Activated T-helper 2 cell treated with anti-CD3 and anti-CD28 coated beads, Interferon-gamma antibody, Interleukin-2, Interleukin-4, amounts not matched to agents 10 μg/mL and 5 μg/mL and 100 μg/mL, durations not matched to agents 14 hours and 24 hours and 36 hours (primary cell): ENCODE results near the gene UBL4A. TPM values are rescaled to one million over a fixed set of nuclear protein-coding genes. Genes with fewer than 3 reads are reported as not detected.

Experiments used
- DNase-seq: peaks from one replicate; pipeline ENCODE4 v3.0.0; 2021; ENCODE audit warnings: low spot score
- H3K27ac Mint-ChIP-seq: one replicate; pipeline ENCODE4 v1.8.0; 2021; ENCODE audit warnings: mixed read lengths
- H3K27me3 Mint-ChIP-seq: one replicate; pipeline ENCODE4 v1.8.0; 2021; ENCODE audit warnings: low read depth, mixed read lengths
- H3K36me3 Mint-ChIP-seq: one replicate; pipeline ENCODE4 v1.8.0; 2021; ENCODE audit warnings: low read depth, mixed read lengths
- H3K4me1 Mint-ChIP-seq: one replicate; pipeline ENCODE4 v1.8.0; 2021; ENCODE audit warnings: low read depth, mixed read lengths
- H3K4me3 Mint-ChIP-seq: one replicate; pipeline ENCODE4 v1.8.0; 2021; ENCODE audit warnings: low read depth, mild to moderate bottlenecking, moderate library complexity, mixed read lengths
- H3K9me3 Mint-ChIP-seq: one replicate; pipeline ENCODE4 v1.8.0; 2021; ENCODE audit warnings: mixed read lengths
- intact Hi-C: fragments of 100-400 bp; cut with micrococcal nuclease; formaldehyde crosslinking; loops from one replicate; pipeline ENCODE4 v1.15.1; 2023
- total RNA-seq: library from RNA; stranded (reverse); gene quantifications from 2 replicates; pipeline ENCODE4 v1.2.3, GENCODE V29; 2022

UBL4A gene
- total RNA-seq, 1 donor from 2014 or later = 55.5 TPM

DNA sequence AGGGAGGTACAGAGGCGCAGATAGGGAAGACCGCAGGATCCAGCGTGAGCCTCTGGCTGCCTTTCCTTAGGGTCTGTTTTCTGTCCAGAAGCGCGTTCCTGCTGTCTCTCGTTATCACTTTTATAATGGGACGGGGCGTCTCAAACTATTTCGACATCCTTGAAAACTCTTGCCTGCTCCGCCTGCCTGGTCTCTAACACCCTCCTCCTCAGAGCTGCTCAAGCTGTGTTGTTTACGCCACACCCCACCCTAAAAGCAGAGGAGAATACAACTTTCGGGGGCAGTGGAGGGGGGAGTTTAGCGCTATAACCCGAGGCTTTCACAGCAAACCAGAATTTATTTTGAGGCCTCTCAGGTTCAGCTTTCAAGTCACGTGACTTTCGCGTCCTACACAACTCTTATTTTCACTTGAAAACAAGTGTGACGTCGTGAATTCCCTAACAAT lies 30.3 kb upstream of the UBL4A start:
- Mint-ChIP-seq H3K9me3 (no peaks in the 10 kb centered on the region), H3K27ac (peak overlapping the region; percentile 86), H3K4me1 (peaks cover 13% of the 10 kb centered on the region), H3K4me3 (peak overlapping the region; percentile 85), H3K36me3 (peaks cover 6% of the 10 kb centered on the region), H3K27me3 (no peaks in the 10 kb centered on the region)
- intact Hi-C loops = loop anchor here (5.0 kb wide), 1 partner anchor 39 kb away; the partner anchor contains the start of gene LAGE3
- DNase-seq = no peak

DNA sequence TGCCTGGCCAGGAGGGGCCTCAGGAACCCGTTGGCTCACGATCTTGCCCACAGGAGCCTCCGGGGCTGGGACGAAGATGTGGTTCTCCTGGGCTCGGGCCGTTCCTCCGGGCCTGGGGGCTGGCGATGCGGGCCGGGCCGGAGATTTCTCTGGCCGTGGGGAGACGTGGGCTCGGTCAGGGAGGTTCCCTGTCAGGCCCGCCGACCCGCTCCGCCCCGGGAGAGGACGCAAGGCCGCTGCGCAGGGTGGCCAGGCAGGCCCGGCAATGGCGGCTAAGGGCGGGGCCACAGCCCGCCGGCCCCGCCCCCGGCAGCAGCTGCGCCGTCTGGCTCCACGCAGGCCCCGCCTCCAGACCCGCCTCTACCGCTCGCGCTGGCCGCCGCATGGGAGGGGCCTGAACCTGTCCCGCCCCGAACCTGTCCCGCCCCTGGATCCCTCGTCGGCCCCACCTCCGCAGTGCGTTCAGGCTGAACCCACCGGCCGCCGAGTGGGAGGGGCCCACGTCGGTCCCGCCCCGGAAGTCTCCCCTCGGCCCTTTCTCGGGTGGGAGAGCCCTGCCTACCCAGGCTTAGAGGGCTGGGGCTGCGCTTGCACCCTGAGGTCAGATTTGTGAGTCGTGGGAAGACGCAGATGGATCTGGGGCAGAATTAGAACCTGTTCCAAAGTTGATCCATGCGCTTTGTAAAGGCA lies 29.7 kb upstream of the UBL4A start, which contains the start of gene FAM3A:
Gene FAM3A (minus strand): TSS at position 267 of the 690 bp plus-strand sequence. CDS start 460 bp downstream, outside the sequence.
- peak within 1 kb of the TSS; percentile 86 for H3K27ac Mint-ChIP-seq
- intact Hi-C loops = loop anchor here (1.0 to 5.0 kb wide), 2 partner anchors 25 to 39 kb away; partner anchors contain the start of gene LAGE3
- H3K4me1 Mint-ChIP-seq = peaks cover 14% of the 10 kb centered on the region
- H3K27me3 Mint-ChIP-seq = no peaks in the 10 kb centered on the region
- DNase-seq = peak; percentile 84
- H3K9me3 Mint-ChIP-seq = no peaks in the 10 kb centered on the region
- peak within 1 kb of the TSS; percentile 85 for H3K4me3 Mint-ChIP-seq
- H3K36me3 Mint-ChIP-seq = peaks cover 8% of the 10 kb centered on the region

DNA sequence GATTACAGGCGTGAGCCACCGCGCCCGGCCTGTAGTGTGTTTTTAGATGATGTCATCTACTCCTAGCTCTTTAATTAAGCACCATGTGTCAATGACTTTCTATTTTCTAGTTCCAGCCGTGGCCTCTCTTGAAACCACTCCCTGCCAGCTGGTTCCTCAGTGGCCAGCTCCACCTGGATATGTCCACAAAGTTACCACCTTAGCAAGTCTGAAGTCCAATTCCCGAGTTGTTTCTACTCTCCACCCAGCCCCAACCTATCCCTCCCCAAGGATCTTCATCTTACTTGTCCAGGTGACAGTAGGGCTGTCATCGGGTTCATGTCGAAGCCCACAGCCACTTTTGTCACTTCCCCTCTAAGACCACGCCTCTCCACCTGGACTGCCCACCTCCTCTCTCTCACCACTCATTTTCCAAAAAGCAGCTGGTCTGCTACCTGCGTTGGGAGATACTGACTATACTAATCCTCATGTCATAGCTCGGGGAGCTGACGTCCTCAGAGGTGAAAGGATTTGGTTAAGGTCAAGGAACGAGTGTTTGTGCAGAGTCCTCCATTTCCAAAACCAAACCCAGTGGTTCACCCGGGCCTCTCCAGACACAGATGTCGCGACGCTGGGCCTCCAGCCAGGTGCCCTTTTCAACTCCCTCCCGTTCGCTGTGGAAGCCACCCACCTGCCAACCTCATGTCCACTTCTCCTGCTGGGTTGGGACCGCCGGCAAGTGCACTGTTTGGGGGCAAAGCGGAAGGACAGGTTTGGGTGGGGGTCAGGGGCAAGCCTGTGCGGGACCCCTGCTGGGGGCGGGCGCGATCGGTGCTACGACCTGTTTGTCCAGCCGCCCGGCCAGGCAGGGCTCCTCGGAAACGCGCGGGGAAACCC lies 28.9 kb upstream of the UBL4A start:
- no peaks in the 10 kb centered on the region for H3K9me3 Mint-ChIP-seq
- peak overlapping the region; percentile 84 for H3K4me3 Mint-ChIP-seq
- no peaks in the 10 kb centered on the region for H3K27me3 Mint-ChIP-seq
- intact Hi-C loops = loop anchor here (1.0 to 5.0 kb wide), 2 partner anchors 24 to 38 kb away; partner anchors contain the start of gene LAGE3
- peaks cover 17% of the 10 kb centered on the region for H3K4me1 Mint-ChIP-seq
- peaks cover 12% of the 10 kb centered on the region for H3K36me3 Mint-ChIP-seq
- peak; percentile 10 for DNase-seq
- H3K27ac Mint-ChIP-seq = peak overlapping the region; percentile 70

DNA sequence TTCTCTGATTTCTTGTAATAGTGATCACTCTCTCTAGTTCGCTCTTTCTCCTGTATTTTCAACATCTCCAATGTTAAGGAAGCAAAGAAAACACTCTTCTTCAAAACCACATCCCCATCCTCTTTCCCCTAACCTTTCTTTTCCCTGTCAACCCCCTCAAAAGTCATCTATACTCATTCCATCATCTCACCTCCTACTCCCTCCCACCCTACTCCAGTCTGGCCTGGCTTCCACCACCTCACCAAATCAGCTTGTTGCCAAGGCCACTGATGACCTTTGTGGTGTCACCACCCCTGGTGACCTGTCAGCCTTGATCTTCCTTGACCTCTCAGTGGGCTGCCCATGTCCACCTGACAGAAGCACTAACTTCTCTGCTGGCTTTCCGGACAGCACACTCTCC lies 27.3 kb upstream of the UBL4A start:
- intact Hi-C loops = no loop called here
- Mint-ChIP-seq H3K4me1 (peaks cover 17% of the 10 kb centered on the region), H3K27ac (peak overlapping the region; percentile 76), H3K4me3 (peak overlapping the region; percentile 55), H3K27me3 (no peaks in the 10 kb centered on the region), H3K9me3 (no peaks in the 10 kb centered on the region), H3K36me3 (peaks cover 25% of the 10 kb centered on the region)
- no peak for DNase-seq

DNA sequence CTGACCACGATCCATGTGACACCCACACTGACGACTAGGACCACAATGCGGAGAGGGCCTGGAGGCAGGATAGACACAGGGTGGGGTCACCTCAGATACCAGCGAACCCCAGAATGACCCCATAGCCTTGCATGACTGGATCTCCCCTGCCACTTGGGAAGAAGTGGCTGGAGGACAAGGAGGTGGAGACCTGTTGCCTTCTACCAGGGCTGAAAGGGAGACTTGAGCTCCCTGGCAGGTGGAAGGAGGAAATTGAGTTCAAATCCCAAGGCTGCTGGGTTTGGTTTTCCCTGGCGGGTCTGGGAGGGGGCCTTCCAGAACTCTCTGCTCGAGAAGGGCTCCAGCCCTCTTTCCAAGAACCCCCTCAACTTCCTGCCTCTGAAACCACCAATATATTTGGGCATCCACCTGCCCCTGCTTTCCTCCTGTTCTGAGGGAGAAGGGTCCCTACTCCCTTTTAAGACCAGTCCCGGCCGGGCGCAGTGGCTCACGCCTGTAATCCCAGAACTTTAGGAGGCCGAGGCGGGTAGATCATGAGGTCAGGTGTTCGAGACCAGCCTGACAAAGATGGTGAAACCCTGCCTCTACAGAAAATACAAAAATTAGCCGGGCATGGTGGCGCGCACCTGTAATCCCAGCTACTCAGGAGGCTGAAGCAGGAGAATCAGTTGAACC lies 26.6 kb upstream of the UBL4A start:
- DNase-seq = no peak
- no peaks in the 10 kb centered on the region for H3K9me3 Mint-ChIP-seq
- H3K4me3 Mint-ChIP-seq = no peak overlapping the region
- H3K36me3 Mint-ChIP-seq = peaks cover 28% of the 10 kb centered on the region
- no peak overlapping the region for H3K27ac Mint-ChIP-seq
- intact Hi-C loops = no loop called here
- no peaks in the 10 kb centered on the region for H3K27me3 Mint-ChIP-seq
- H3K4me1 Mint-ChIP-seq = peaks cover 17% of the 10 kb centered on the region

DNA sequence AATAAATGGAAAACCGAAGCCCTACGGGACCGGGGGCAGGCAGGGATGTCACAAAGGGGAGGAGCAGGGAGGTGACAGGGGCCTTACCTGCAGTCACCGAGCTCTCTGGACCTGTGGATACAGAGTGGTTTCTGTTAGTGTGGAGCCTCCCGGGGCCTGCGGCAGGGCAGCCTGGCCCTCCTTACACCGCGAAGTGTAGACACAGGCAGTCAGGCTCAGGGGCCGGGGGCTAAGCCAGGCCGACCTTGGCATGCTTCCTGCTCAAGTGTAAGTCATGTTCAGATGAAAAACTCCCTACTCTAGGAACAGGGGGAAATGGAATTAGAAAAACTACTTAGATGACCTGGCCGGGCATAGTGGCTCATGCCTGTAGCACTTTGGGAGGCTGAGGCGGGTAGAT lies 25.3 kb upstream of the UBL4A start:
- Mint-ChIP-seq H3K4me3 (no peak overlapping the region), H3K27me3 (no peaks in the 10 kb centered on the region), H3K36me3 (peaks cover 30% of the 10 kb centered on the region), H3K9me3 (no peaks in the 10 kb centered on the region), H3K27ac (peak overlapping the region; percentile 55), H3K4me1 (peaks cover 16% of the 10 kb centered on the region)
- intact Hi-C loops = no loop called here
- DNase-seq = no peak

DNA sequence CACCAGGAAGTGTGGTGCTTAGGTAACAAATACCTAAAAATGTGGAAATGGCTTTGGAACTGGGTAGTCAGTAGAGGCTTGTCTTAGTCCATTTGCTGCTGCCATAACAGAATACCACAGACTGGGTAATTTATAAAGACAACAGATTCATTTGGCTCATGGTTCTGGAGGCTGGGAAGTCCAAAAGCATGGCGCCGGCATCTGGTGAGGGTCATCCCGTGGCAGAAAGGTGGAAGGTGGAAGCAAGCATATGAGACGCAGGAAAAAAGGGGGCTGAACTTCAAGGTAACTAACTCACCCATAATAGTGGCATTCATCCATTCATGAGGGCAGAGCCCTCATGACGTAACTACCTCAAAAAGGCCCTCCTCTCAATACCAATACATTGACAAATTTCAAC lies 23.0 kb upstream of the UBL4A start:
- DNase-seq = no peak
- H3K9me3 Mint-ChIP-seq = no peaks in the 10 kb centered on the region
- peaks cover 11% of the 10 kb centered on the region for H3K4me1 Mint-ChIP-seq
- H3K36me3 Mint-ChIP-seq = peaks cover 42% of the 10 kb centered on the region
- no peak overlapping the region for H3K27ac Mint-ChIP-seq
- intact Hi-C loops = no loop called here
- no peaks in the 10 kb centered on the region for H3K27me3 Mint-ChIP-seq
- no peak overlapping the region for H3K4me3 Mint-ChIP-seq

DNA sequence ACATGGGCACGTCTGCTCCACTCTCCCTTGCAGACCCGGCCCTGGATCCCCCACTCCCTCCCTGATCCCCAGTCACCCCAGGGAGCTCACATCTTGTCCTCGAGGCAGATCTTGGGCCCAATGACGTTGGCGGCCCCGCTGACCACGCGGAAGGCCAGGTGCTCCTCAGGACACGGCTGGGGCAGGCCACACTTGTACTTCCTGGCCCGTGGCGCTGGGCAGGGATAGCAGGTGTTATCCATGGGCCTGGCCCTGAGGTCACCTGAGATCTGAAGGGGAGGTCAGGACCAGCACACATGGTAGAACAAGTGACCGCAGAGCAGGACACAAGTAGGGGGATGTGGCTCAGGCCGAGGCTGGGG lies 21.9 kb upstream of the UBL4A start:
- DNase-seq = no peak
- Mint-ChIP-seq H3K4me1 (peaks cover 5% of the 10 kb centered on the region), H3K27me3 (no peaks in the 10 kb centered on the region), H3K9me3 (no peaks in the 10 kb centered on the region), H3K4me3 (no peak overlapping the region), H3K36me3 (peaks cover 36% of the 10 kb centered on the region), H3K27ac (no peak overlapping the region)
- intact Hi-C loops = no loop called here

DNA sequence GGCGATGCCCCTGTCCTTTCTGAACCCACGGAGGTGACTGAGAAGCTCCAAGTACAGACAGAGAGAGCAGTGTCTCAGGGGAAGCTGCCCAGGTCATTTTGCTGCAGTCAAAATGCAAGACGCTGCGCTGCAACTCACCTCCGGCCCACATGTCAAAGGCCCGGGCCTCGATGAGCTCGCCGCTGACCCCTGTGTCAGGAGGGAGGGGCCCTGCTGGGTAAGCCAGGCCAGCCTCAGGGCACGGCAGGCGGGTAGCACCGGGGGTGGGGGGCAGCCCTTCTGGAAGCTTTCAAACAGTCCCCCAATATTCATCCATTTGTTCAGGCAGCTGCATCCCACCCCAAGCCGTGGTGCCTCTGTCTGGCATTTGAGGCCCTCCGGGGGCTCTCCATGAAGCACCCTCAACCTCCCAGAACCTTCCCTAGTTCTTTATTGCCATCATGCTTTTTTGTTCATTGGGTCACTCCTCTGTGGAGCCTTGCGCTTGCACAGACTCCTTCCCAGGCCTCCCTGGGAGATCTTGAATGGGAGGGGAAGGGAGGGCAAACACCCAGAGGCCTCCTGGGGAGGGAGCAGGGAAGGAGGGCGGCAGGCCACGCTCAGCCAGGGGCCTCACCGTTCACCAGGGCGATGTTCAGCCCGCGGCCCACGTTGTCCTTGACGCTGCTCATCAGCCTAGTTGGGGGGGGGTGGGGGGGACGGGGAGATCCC lies 21.4 kb upstream of the UBL4A start:
- no peaks in the 10 kb centered on the region for H3K27me3 Mint-ChIP-seq
- no peaks in the 10 kb centered on the region for H3K9me3 Mint-ChIP-seq
- no peak overlapping the region for H3K27ac Mint-ChIP-seq
- no peak overlapping the region for H3K4me3 Mint-ChIP-seq
- intact Hi-C loops = no loop called here
- H3K36me3 Mint-ChIP-seq = peaks cover 36% of the 10 kb centered on the region
- no peak for DNase-seq
- H3K4me1 Mint-ChIP-seq = peaks cover 5% of the 10 kb centered on the region

DNA sequence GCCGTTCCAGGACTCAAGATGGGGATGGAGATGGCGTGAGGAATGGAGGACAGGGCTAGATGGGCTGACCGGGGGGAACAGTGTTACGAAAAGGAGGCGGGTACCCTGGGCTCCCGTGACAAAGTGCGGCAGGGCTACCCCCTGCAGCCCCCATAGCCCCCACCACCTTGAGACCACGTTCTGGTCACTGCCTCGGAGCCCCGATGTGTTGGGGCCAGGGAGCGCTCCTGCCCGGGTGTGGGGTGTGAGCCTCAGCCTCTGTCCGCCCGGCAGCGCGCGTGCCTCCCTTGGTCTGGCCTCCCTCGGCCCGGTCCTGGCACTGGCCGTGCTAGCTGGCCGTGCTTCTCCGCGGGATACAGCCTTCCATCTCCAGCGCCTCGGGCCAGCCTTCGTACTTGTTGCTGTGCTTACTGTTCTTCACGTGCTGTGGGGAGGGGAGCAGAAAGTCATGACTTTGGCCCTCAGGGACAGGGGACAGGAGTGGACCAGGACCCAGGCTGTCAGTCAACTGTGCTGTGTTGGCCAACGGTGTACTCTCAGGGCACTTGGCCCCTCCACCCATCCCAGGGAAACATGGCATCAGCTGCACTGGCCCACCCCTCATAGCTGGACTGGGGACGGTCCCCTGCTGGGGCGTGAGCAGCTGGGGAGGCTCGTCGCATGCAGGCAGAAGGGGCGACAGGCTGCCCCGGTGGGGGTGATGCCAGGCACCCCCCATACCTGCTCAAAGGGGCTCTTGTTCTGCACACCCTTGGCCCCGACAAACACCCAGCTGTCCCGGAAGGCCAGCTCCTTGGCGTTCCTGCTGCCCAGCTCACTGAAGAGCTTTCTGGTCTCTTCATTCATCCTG lies 20.3 kb upstream of the UBL4A start:
- peaks cover 5% of the 10 kb centered on the region for H3K4me1 Mint-ChIP-seq
- no peak for DNase-seq
- no peak overlapping the region for H3K4me3 Mint-ChIP-seq
- H3K27me3 Mint-ChIP-seq = no peaks in the 10 kb centered on the region
- H3K27ac Mint-ChIP-seq = no peak overlapping the region
- H3K9me3 Mint-ChIP-seq = no peaks in the 10 kb centered on the region
- intact Hi-C loops = no loop called here
- H3K36me3 Mint-ChIP-seq = peaks cover 36% of the 10 kb centered on the region

DNA sequence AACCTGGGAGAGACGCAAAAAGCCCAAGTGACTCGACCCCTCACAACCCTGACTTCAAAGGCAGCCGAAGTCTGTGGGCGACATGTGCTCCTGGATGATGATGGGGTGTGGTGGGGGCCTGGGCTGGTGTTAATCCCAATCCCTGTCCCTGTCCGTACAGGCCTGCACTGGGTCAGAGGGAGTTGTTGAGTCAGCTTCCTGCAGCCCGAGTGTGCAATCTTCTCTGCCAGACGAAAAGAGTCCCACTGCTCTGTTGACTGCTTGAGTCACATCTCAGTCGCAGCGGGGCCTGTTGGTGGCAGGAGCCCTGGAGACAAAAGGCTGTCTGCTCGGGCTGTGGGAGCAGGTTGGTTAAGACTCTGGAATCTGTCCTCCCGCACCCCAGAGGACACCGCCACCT lies 19.3 kb upstream of the UBL4A start:
- intact Hi-C loops = no loop called here

More for the DNA sequence above, 19.3 kb upstream of the UBL4A start:
- H3K27me3 Mint-ChIP-seq = no peaks in the 10 kb centered on the region
- DNase-seq = no peak
- H3K4me1 Mint-ChIP-seq = no peaks in the 10 kb centered on the region
- no peak overlapping the region for H3K27ac Mint-ChIP-seq
- H3K36me3 Mint-ChIP-seq = peaks cover 30% of the 10 kb centered on the region
- H3K9me3 Mint-ChIP-seq = no peaks in the 10 kb centered on the region
- no peak overlapping the region for H3K4me3 Mint-ChIP-seq
